Dendritic cell treated with granulocyte-macrophage colony-stimulating factor and Interleukin-4, amounts not matched to agents 40 ng/mL and 50 ng/mL, for 4 days (primary cell): ENCODE data around the gene GRK2.

Experiments used
- H3K27ac Mint-ChIP-seq: one replicate; pipeline ENCODE4 v1.8.0; 2022; ENCODE audit warnings: mild to moderate bottlenecking, mixed read lengths
- H3K27me3 Mint-ChIP-seq: one replicate; pipeline ENCODE4 v1.8.0; 2022; ENCODE audit warnings: mild to moderate bottlenecking, mixed read lengths
- H3K36me3 Mint-ChIP-seq: one replicate; pipeline ENCODE4 v1.8.0; 2022; ENCODE audit warnings: low read depth, mixed read lengths
- H3K4me1 Mint-ChIP-seq: one replicate; pipeline ENCODE4 v1.8.0; 2022; ENCODE audit warnings: low read depth, mixed read lengths
- H3K4me3 Mint-ChIP-seq: one replicate; pipeline ENCODE4 v1.8.0; 2022; ENCODE audit warnings: mild to moderate bottlenecking, moderate library complexity, mixed read lengths
- H3K9me3 Mint-ChIP-seq: one replicate; pipeline ENCODE4 v1.8.0; 2022; ENCODE audit warnings: mixed read lengths
- intact Hi-C: fragments of 100-400 bp; cut with micrococcal nuclease; formaldehyde crosslinking; loops from one replicate; pipeline ENCODE4 v1.15.0; 2022

The GRK2 gene

GRCh38 chr11:67279589-67280340 lies 13.5 kb downstream of the GRK2 start:
- intact Hi-C loops = loop anchor here (10.0 kb wide), 1 partner anchor 225 kb away; the partner anchor contains the start of genes CDK2AP2 and PITPNM1
- H3K27ac Mint-ChIP-seq = peak overlapping the region; percentile 98
- H3K4me3 Mint-ChIP-seq = no peak overlapping the region
- peaks cover 100% of the 10 kb centered on the region for H3K4me1 Mint-ChIP-seq
- H3K9me3 Mint-ChIP-seq = peaks cover 8% of the 10 kb centered on the region
- H3K27me3 Mint-ChIP-seq = no peaks in the 10 kb centered on the region
- H3K36me3 Mint-ChIP-seq = peaks cover 100% of the 10 kb centered on the region

- Mint-ChIP-seq H3K4me1 (peaks cover 100% of the 10 kb centered on the region), H3K36me3 (peaks cover 100% of the 10 kb centered on the region)
- intact Hi-C loops = loop anchor here (10.0 kb wide), 1 partner anchor 224 kb away; the partner anchor contains the start of genes CDK2AP2 and PITPNM1
Measured at GRCh38 chr11:67280341-67280787, 14.1 kb downstream of the GRK2 start.

GRCh38 chr11:67280788-67281551 lies 14.7 kb downstream of the GRK2 start:
- H3K4me1 Mint-ChIP-seq = peaks cover 100% of the 10 kb centered on the region
- intact Hi-C loops = loop anchor here (10.0 kb wide), 1 partner anchor 224 kb away; the partner anchor contains the start of genes CDK2AP2 and PITPNM1
- peaks cover 100% of the 10 kb centered on the region for H3K36me3 Mint-ChIP-seq
- peak overlapping the region; percentile 98 for H3K27ac Mint-ChIP-seq
- peaks cover 8% of the 10 kb centered on the region for H3K9me3 Mint-ChIP-seq
- H3K27me3 Mint-ChIP-seq = no peaks in the 10 kb centered on the region
- no peak overlapping the region for H3K4me3 Mint-ChIP-seq

More at GRCh38 chr11:67280341-67280787, 14.1 kb downstream of the GRK2 start:
- Mint-ChIP-seq H3K27ac (peak overlapping the region; percentile 98), H3K9me3 (peaks cover 8% of the 10 kb centered on the region), H3K4me3 (no peak overlapping the region), H3K27me3 (no peaks in the 10 kb centered on the region)

GRCh38 chr11:67281552-67282150 lies 15.4 kb downstream of the GRK2 start:
- Mint-ChIP-seq H3K27ac (peak overlapping the region; percentile 98), H3K4me1 (peaks cover 100% of the 10 kb centered on the region)

GRCh38 chr11:67282155-67282875 lies 16.0 kb downstream of the GRK2 start:
- Mint-ChIP-seq H3K36me3 (peaks cover 100% of the 10 kb centered on the region), H3K9me3 (no peaks in the 10 kb centered on the region), H3K27me3 (no peaks in the 10 kb centered on the region), H3K27ac (peak overlapping the region; percentile 98), H3K4me3 (no peak overlapping the region), H3K4me1 (peaks cover 100% of the 10 kb centered on the region)
- intact Hi-C loops = loop anchor here (10.0 kb wide), 1 partner anchor 222 kb away; the partner anchor contains the start of genes CDK2AP2 and PITPNM1

More at GRCh38 chr11:67281552-67282150, 15.4 kb downstream of the GRK2 start:
- intact Hi-C loops = loop anchor here (10.0 kb wide), 1 partner anchor 223 kb away; the partner anchor contains the start of genes CDK2AP2 and PITPNM1
- peaks cover 100% of the 10 kb centered on the region for H3K36me3 Mint-ChIP-seq
- H3K27me3 Mint-ChIP-seq = no peaks in the 10 kb centered on the region
- no peak overlapping the region for H3K4me3 Mint-ChIP-seq
- H3K9me3 Mint-ChIP-seq = peaks cover 3% of the 10 kb centered on the region

GRCh38 chr11:67282876-67283371 lies 16.7 kb downstream of the GRK2 start:
- Mint-ChIP-seq H3K4me3 (peak overlapping the region; percentile 13), H3K27me3 (no peaks in the 10 kb centered on the region), H3K4me1 (peaks cover 100% of the 10 kb centered on the region), H3K27ac (peak overlapping the region; percentile 98), H3K9me3 (no peaks in the 10 kb centered on the region), H3K36me3 (peaks cover 100% of the 10 kb centered on the region)
- intact Hi-C loops = loop anchor here (10.0 kb wide), 1 partner anchor 222 kb away; the partner anchor contains the start of genes CDK2AP2 and PITPNM1

GRCh38 chr11:67283481-67283963 lies 17.2 kb downstream of the GRK2 start:
- no peaks in the 10 kb centered on the region for H3K9me3 Mint-ChIP-seq
- peaks cover 99% of the 10 kb centered on the region for H3K4me1 Mint-ChIP-seq
- intact Hi-C loops = loop anchor here (10.0 kb wide), 1 partner anchor 221 kb away; the partner anchor contains the start of genes CDK2AP2 and PITPNM1
- H3K27ac Mint-ChIP-seq = peak overlapping the region; percentile 98
- peak overlapping the region; percentile 63 for H3K4me3 Mint-ChIP-seq
- H3K36me3 Mint-ChIP-seq = peaks cover 96% of the 10 kb centered on the region
- H3K27me3 Mint-ChIP-seq = no peaks in the 10 kb centered on the region

- H3K27me3 Mint-ChIP-seq = no peaks in the 10 kb centered on the region
- peak overlapping the region; percentile 98 for H3K27ac Mint-ChIP-seq
- H3K4me1 Mint-ChIP-seq = peaks cover 90% of the 10 kb centered on the region
- peak overlapping the region; percentile 63 for H3K4me3 Mint-ChIP-seq
- peaks cover 89% of the 10 kb centered on the region for H3K36me3 Mint-ChIP-seq
- intact Hi-C loops = loop anchor here (10.0 kb wide), 1 partner anchor 220 kb away; the partner anchor contains the start of genes CDK2AP2 and PITPNM1
- no peaks in the 10 kb centered on the region for H3K9me3 Mint-ChIP-seq
Measured at GRCh38 chr11:67284811-67285540, 18.7 kb downstream of the GRK2 start.

GRCh38 chr11:67285541-67286498 lies 19.5 kb downstream of the GRK2 start:
- no peaks in the 10 kb centered on the region for H3K27me3 Mint-ChIP-seq
- intact Hi-C loops = loop anchor here (10.0 kb wide), 1 partner anchor 219 kb away; the partner anchor contains the start of genes CDK2AP2 and PITPNM1
- H3K27ac Mint-ChIP-seq = peak overlapping the region; percentile 98
- no peaks in the 10 kb centered on the region for H3K9me3 Mint-ChIP-seq
- peaks cover 90% of the 10 kb centered on the region for H3K4me1 Mint-ChIP-seq
- peak overlapping the region; percentile 79 for H3K4me3 Mint-ChIP-seq
- peaks cover 89% of the 10 kb centered on the region for H3K36me3 Mint-ChIP-seq

GRCh38 chr11:67286621-67287333 lies 20.5 kb downstream of the GRK2 start:
- peak overlapping the region; percentile 98 for H3K27ac Mint-ChIP-seq
- H3K27me3 Mint-ChIP-seq = no peaks in the 10 kb centered on the region
- H3K36me3 Mint-ChIP-seq = peaks cover 89% of the 10 kb centered on the region
- peak overlapping the region; percentile 79 for H3K4me3 Mint-ChIP-seq
- no peaks in the 10 kb centered on the region for H3K9me3 Mint-ChIP-seq
- intact Hi-C loops = loop anchor here (10.0 kb wide), 1 partner anchor 218 kb away; the partner anchor contains the start of genes CDK2AP2 and PITPNM1
- H3K4me1 Mint-ChIP-seq = peaks cover 90% of the 10 kb centered on the region
